GM21423 (cell line): ENCODE data around the gene NEDD4L.

Source experiments
- ATAC-seq: cut with Tn5 transposase; IDR thresholded peaks from one replicate; pipeline ENCODE4 v1.9.1; 2021; ENCODE audit warnings: mild to moderate bottlenecking, moderate library complexity; ENCODE audit not compliant: unreplicated experiment

Gene NEDD4L

GRCh38 chr18:58175786-58176176 lies 131.8 kb downstream of the NEDD4L start:
- no peak for ATAC-seq

- ATAC-seq = no peak
Observed at GRCh38 chr18:58177004-58177717, 133.1 kb downstream of the NEDD4L start.

GRCh38 chr18:58177896-58178470 lies 134.0 kb downstream of the NEDD4L start:
- no peak for ATAC-seq

- ATAC-seq = no peak
Observed at GRCh38 chr18:58178511-58178910, 134.5 kb downstream of the NEDD4L start.

DNA sequence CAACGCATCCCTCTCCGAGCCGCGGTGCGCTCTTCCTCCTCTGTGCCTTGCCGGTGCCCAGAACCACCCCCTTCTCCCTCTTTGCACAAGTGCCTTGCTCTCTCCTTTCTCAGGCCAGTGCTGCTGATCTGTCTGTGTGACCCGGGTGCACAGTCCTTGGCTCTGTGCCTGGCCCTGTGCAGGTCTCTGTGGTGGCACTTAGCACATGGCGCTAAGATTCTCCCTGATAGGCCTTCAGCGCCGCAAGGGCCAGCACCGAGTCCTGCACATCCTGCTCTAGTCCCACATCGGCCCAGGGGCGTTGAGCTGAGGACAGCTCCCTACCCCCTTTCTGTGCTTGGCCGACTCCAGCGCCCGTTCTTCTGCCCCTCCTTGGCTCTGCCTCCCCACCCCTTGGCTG lies 136.1 kb downstream of the NEDD4L start:
- no peak for ATAC-seq

DNA sequence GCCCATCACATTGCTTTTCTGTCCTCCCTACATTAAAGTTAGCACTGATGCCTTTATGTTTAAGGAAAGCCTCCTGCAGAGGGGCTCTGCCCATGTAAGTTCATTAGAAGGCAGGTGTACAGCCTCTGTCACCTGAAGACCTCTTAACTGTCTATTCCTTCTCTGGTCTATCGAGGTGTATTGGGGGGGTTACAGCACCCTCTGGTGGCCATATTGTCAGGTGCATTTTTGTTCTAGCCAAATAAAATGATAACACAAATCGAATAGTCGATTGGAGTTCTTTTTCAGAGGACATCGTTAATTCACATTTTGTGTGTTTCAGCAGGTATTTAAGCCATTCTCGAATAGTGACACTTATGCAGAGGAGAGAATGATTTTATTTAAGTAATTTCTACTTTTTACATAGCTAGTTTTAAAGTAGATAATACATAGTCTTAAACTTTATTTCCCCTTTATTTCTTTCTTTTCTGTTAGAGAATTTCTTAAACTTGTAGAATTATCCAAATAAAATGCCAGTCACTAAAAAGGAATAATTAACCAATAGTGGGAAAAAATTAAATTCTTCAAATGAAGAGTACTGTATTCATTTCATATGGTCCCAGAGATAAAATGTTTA lies 136.8 kb downstream of the NEDD4L start:
- no peak for ATAC-seq

GRCh38 chr18:58181988-58182387 lies 138.0 kb downstream of the NEDD4L start:
- no peak for ATAC-seq

DNA sequence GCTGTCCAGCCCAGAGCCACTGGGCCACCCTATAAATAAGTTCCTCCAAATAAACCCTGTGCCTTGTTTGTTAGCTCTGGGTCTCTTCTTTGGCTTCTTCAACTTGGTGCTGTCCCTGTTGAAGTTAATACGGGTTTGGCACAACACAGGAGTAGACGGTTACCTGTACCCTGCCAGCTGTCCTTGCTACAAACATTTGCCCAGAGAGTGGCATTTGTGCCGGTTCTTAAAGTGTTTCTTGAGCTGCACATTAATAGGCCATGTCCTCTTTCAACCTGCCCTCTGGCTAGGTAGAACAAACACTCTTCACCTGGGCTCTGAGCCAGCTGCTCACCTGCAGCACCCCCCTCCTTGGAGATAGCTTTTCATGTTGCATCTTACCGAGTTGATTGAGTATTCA lies 139.2 kb downstream of the NEDD4L start:
- ATAC-seq = no peak

- no peak for ATAC-seq
Observed at GRCh38 chr18:58186258-58186948, 142.4 kb downstream of the NEDD4L start.

- no peak for ATAC-seq
Observed at GRCh38 chr18:58187674-58188073, 143.6 kb downstream of the NEDD4L start.

GRCh38 chr18:58188996-58189395 lies 145.0 kb downstream of the NEDD4L start:
- no peak for ATAC-seq

GRCh38 chr18:58190842-58191530 lies 147.0 kb downstream of the NEDD4L start:
- ATAC-seq = no peak

- ATAC-seq = no peak
Observed at GRCh38 chr18:58191626-58192025, 147.6 kb downstream of the NEDD4L start.

- no peak for ATAC-seq
Observed at GRCh38 chr18:58192519-58192918, 148.5 kb downstream of the NEDD4L start.

DNA sequence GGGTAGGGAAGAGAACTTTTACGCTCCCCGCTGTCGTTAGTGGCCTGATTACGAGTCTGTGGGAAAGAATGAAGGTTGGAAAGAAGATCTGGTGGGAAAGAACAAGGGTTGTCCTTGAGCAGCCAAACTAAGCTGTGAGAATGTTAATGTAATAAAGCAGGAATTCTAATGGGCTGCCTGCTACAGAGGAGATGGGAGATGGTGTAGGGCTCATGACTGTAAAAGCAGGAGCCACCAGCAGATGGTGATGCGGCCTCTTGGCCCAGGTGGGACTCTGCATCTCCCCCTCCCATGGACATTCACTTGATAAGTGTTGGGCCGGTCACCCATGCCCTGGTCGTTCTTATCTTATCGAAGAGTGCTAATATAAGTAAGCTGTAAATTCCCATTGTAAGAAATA lies 150.0 kb downstream of the NEDD4L start:
- ATAC-seq = no peak

- no peak for ATAC-seq
Observed at GRCh38 chr18:58195278-58195765, 151.3 kb downstream of the NEDD4L start.

GRCh38 chr18:58196164-58196563 lies 152.1 kb downstream of the NEDD4L start:
- ATAC-seq = no peak

GRCh38 chr18:58196881-58197872 lies 153.2 kb downstream of the NEDD4L start:
- ATAC-seq = no peak

GRCh38 chr18:58201268-58201667 lies 157.2 kb downstream of the NEDD4L start:
- ATAC-seq = no peak
